Sigmoid colon (tissue), 7 donors: Measurements from ENCODE around the gene PEAR1. TPM values are rescaled to one million over a fixed set of nuclear protein-coding genes. Genes with fewer than 3 reads are reported as not detected.

Source experiments
- DNase-seq: peaks from one replicate; pipeline ENCODE4 v3.0.0-alpha.2; 2019
- H3K27ac ChIP-seq, 4 donors: fragments of 200-600 bp; sonication (generic); one replicate each; pipeline ENCODE4 v1.5.1; 2016 to 2019; ENCODE audit warnings: mild to moderate bottlenecking in 1 of 4
- H3K27me3 ChIP-seq, 3 donors: fragments of 200-600 bp; sonication (generic); one replicate each; pipeline ENCODE4 v1.5.1; 2019; ENCODE audit warnings: mild to moderate bottlenecking in 1 of 3
- H3K36me3 ChIP-seq, 4 donors: fragments of 200-600 bp; sonication (generic); one replicate each; pipeline ENCODE4 v1.5.1; 2016 to 2019
- H3K4me1 ChIP-seq, 4 donors: fragments of 200-600 bp; sonication (generic); one replicate each; pipeline ENCODE4 v1.5.1; 2017 to 2019
- H3K4me3 ChIP-seq, 4 donors: fragments of 200-600 bp; sonication (generic); one replicate each; pipeline ENCODE4 v1.5.1; 2017 to 2019; ENCODE audit warnings: mild to moderate bottlenecking in 2 of 4, moderate library complexity in 1 of 4
- H3K9me3 ChIP-seq, 4 donors: fragments of 200-600 bp in 3 of 4; sonication (generic) in 3 of 4; one replicate each; pipeline versions ENCODE4 v1.5.1 to v1.6.1; 2013 to 2019
- CTCF ChIP-seq, 4 experiments: fragments of 450-650 bp in 3 of 4; fragments of 200-600 bp in 1 of 4; IDR thresholded peaks; one replicate each; pipeline ENCODE4 v1.5.1; 2016 to 2019; ENCODE audit warnings: antibody characterized with exemption in 4 of 4, mild to moderate bottlenecking in 3 of 4, moderate library complexity in 2 of 4
- EP300 ChIP-seq, 4 donors: sonication (generic); formaldehyde crosslinking; IDR thresholded peaks; one replicate each; pipeline ENCODE4 v1.6.1; 2017; ENCODE audit warnings: antibody characterized with exemption in 4 of 4
- POLR2A ChIP-seq, 2 donors: fragments of 450-650 bp; IDR thresholded peaks; one replicate each; pipeline ENCODE4 v1.6.1; 2016; ENCODE audit warnings: antibody characterized with exemption in 2 of 2, mild to moderate bottlenecking in 2 of 2, moderate library complexity in 2 of 2
- POLR2AphosphoS5 ChIP-seq, 4 donors: sonication (generic); formaldehyde crosslinking; IDR thresholded peaks; one replicate each; pipeline ENCODE4 v1.6.1; 2017; ENCODE audit warnings: antibody characterized with exemption in 4 of 4
- WGBS, 2 donors: extraction: QIAGEN DNeasy Blood & Tissue Kit; methylation state at CpG; one replicate each; pipeline ENCODE4 v1.1.7; 2013; 5-methylcytosine and 5-hydroxymethylcytosine counted together
- intact Hi-C: fragments of 100-400 bp; cut with DNase I; formaldehyde crosslinking; loops from one replicate; pipeline ENCODE4 v1.15.1; 2023
- polyA plus RNA-seq, 3 donors: library from polyadenylated mRNA; stranded (reverse); fragments of 200-250 nt; gene quantifications; one replicate each; pipeline ENCODE4 v1.2.3, GENCODE V29; 2013
- total RNA-seq, 4 donors: library from RNA; depleted of rRNA; stranded (reverse); fragments of >200 nt; gene quantifications; one replicate each; pipeline ENCODE4 v1.1.0, GENCODE V29; 2016
- donor health status: healthy with polysubstance abuse.
- donor health status: Bipolar disorder and iron deficiency.
- donor health status: healthy.

Gene PEAR1
- total and polyA plus RNA-seq, 7 donors = under 0.01 to 8.3 (median 3.8) TPM

GRCh38 chr1:156949127-156949526 lies 55.6 kb downstream of the PEAR1 start:
- Histone ChIP-seq H3K36me3 (peaks cover 45 to 97% (median 67%) of the 10 kb centered on the region in 4 donors), H3K4me3 (no peak overlapping the region), H3K27ac (no peak overlapping the region), H3K27me3 (no peaks in the 10 kb centered on the region), H3K4me1 (no peaks in the 10 kb centered on the region), H3K9me3 (no peaks in the 10 kb centered on the region)
- intact Hi-C loops = no loop called here
- TF ChIP-seq EP300 (IDR thresholded peaks at IDR 0.05) = no peak
- TF ChIP-seq CTCF (IDR thresholded peaks at IDR 0.05) = no peak
- TF ChIP-seq POLR2A (IDR thresholded peaks at IDR 0.05) = no peak
- TF ChIP-seq POLR2AphosphoS5 (IDR thresholded peaks at IDR 0.05) = no peak
- 93 to 96% methylated on average over 5 of the region's 5 CpGs for WGBS, 2 donors
- DNase-seq = no peak

GRCh38 chr1:156951371-156951770 lies 57.9 kb downstream of the PEAR1 start:
- no peak overlapping the region for H3K27ac ChIP-seq
- H3K4me3 ChIP-seq = no peak overlapping the region
- TF ChIP-seq POLR2AphosphoS5 (IDR thresholded peaks at IDR 0.05) (no peak), CTCF (IDR thresholded peaks at IDR 0.05) (no peak), EP300 (IDR thresholded peaks at IDR 0.05) (no peak), POLR2A (IDR thresholded peaks at IDR 0.05) (no peak)
- WGBS, 2 donors = 96% methylated on average over 5 of the region's 5 CpGs
- intact Hi-C loops = no loop called here
- H3K9me3 ChIP-seq = no peaks in the 10 kb centered on the region
- no peak for DNase-seq
- no peaks in the 10 kb centered on the region for H3K4me1 ChIP-seq
- no peaks in the 10 kb centered on the region for H3K27me3 ChIP-seq
- peaks cover 33 to 97% (median 65%) of the 10 kb centered on the region in 4 donors for H3K36me3 ChIP-seq

GRCh38 chr1:156953571-156953970 lies 60.1 kb downstream of the PEAR1 start:
- H3K4me1 ChIP-seq = no peaks in the 10 kb centered on the region
- H3K27ac ChIP-seq = no peak overlapping the region
- H3K4me3 ChIP-seq = no peak overlapping the region
- peaks cover 27 to 97% (median 63%) of the 10 kb centered on the region in 4 donors for H3K36me3 ChIP-seq
- no peaks in the 10 kb centered on the region for H3K9me3 ChIP-seq
- intact Hi-C loops = no loop called here
- 85 to 91% methylated on average over 2 of the region's 2 CpGs for WGBS, 2 donors
- H3K27me3 ChIP-seq = no peaks in the 10 kb centered on the region
- DNase-seq = no peak
- TF ChIP-seq POLR2AphosphoS5 (IDR thresholded peaks at IDR 0.05) = no peak
- no peak for TF ChIP-seq EP300 (IDR thresholded peaks at IDR 0.05)
- no peak for TF ChIP-seq CTCF (IDR thresholded peaks at IDR 0.05)
- TF ChIP-seq POLR2A (IDR thresholded peaks at IDR 0.05) = no peak

GRCh38 chr1:156956333-156956732 lies 62.8 kb downstream of the PEAR1 start:
- no peak for DNase-seq
- no peak overlapping the region for H3K27ac ChIP-seq
- 87 to 90% methylated on average over 10 of the region's 10 CpGs for WGBS, 2 donors
- H3K9me3 ChIP-seq = no peaks in the 10 kb centered on the region
- TF ChIP-seq EP300 (IDR thresholded peaks at IDR 0.05) (no peak), POLR2AphosphoS5 (IDR thresholded peaks at IDR 0.05) (no peak), POLR2A (IDR thresholded peaks at IDR 0.05) (no peak), CTCF (IDR thresholded peaks at IDR 0.05) (no peak)
- no peaks in the 10 kb centered on the region for H3K27me3 ChIP-seq
- no peaks in the 10 kb centered on the region for H3K4me1 ChIP-seq
- H3K36me3 ChIP-seq = peaks cover 29 to 96% (median 60%) of the 10 kb centered on the region in 4 donors
- intact Hi-C loops = no loop called here
- H3K4me3 ChIP-seq = no peak overlapping the region

- Histone ChIP-seq H3K9me3 (no peaks in the 10 kb centered on the region), H3K36me3 (peaks cover 34 to 96% (median 64%) of the 10 kb centered on the region in 4 donors), H3K27me3 (no peaks in the 10 kb centered on the region), H3K4me1 (no peaks in the 10 kb centered on the region), H3K27ac (no peak overlapping the region), H3K4me3 (no peak overlapping the region)
- DNase-seq = no peak
- intact Hi-C loops = no loop called here
- 86 to 91% methylated on average over 3 of the region's 3 CpGs for WGBS, 2 donors
- no peak for TF ChIP-seq EP300 (IDR thresholded peaks at IDR 0.05)
- no peak for TF ChIP-seq POLR2A (IDR thresholded peaks at IDR 0.05)
- TF ChIP-seq POLR2AphosphoS5 (IDR thresholded peaks at IDR 0.05) = no peak
- no peak for TF ChIP-seq CTCF (IDR thresholded peaks at IDR 0.05)
These were observed 64.1 kb downstream of the PEAR1 start for GRCh38 chr1:156957634-156958033.
